HG03460 (cell line): ENCODE measurements around the gene OSBPL7.
A peak's percentile ranks its signal among the peaks of the same experiment; 100 is the strongest.

Source experiments
- ATAC-seq: cut with Tn5 transposase; IDR thresholded peaks from one replicate; pipeline ENCODE4 v1.9.1; 2021; ENCODE audit not compliant: unreplicated experiment

OSBPL7 gene

GRCh38 chr17:47847341-47848197 lies 26.0 kb upstream of the OSBPL7 start:
- ATAC-seq: no peak

GRCh38 chr17:47846716-47847340 lies 25.2 kb upstream of the OSBPL7 start:
- no peak for ATAC-seq

DNA sequence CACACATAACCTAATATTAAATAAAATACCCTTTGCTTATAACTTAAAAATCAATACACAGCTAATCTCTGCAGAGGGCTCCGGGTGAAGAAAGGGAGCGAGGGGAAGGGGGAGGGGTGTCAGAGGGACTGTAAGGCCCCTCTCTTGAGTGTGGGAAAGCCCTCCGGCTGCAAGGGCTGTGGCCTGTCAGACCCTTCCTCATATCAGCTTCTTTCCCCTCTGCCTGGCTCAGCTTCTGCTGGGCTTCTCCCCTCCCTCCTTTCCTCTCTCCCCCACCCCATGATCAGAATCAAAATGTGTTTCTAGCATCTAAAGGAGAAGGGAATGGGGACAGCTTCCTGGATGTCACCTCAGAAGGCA lies 24.1 kb upstream of the OSBPL7 start:
- no peak for ATAC-seq

GRCh38 chr17:47844814-47845715 lies 23.5 kb upstream of the OSBPL7 start:
- no peak for ATAC-seq

DNA sequence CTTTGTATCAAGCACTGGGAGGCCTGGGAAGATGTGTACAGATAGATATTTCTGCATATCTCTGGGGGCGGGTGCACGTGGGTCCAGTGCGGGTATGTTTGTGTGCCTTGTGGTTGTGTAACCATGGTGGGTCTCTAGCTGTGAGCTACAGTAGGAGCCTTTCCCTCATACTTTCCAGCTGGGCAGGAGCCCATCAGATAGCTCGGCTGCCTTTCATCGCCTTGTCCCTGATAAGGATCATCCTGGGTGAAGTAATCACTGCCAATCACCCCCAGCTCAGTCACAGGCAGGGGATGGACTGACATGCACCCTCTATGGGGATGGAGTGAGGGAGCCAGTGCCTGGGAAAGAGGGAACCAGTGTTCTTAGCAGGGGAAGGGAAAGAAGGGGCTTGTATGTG lies 22.6 kb upstream of the OSBPL7 start:
- no peak for ATAC-seq

DNA sequence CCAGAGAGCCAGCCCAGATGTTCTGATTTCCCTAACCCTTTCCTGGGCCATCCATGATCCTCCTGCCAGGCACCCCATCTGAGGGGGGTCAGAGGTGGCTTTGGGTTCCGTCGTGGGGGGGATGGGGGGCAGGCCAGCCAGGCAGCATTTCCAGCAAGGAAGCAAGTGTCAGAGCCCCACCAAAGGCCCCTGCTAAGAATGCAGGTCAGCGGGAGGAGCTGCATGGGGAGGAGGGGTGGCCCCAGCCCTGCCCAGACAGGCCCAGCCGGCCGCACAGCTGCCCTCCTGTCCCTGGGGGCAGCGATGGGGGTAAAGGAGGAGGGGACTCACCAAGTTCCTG lies 21.8 kb upstream of the OSBPL7 start:
- ATAC-seq: no peak

DNA sequence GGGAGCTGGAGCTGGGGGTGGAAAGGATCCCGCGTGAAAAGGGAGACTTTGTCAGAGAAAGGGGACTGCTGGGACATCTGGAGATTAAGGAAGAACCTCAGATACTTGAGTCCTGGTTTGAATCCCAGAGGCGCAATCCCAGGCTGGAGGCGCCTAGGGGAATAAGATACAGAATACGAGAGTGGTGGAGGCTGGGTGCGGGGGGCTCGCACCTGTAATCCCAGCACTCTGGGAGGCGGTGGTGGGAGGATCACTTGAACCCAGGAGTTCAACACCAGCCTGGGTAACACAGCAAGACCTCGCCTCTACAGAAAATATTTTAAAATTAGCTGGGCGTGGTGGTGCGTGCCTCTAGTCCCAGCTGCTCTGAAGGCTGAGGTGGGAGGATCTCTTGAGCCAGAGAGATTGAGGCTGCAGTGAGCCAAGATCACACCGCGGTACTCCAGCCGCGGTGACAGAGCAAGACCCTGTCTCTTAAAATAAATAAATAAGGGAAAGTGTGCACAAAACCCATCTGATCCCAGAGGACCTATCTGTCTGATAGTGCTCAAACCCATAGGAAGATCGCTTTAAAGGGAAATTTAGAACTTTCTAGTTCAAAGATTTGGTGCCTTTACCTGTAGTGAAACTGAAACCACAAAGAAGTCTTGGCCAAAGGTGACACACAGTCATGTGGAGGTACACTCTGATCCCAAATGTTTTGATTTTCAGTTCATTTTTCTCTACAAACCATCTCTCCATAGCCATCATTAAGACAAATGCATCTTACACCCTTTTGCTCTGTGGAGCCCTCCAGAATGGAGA lies 20.1 kb upstream of the OSBPL7 start:
- ATAC-seq: no peak

GRCh38 chr17:47840742-47841487 lies 19.3 kb upstream of the OSBPL7 start, which contains the start of gene SCRN2:
Gene SCRN2, minus strand, starts transcription at chr17:47841273. Its CDS starts 430 bp downstream, at chr17:47840843.
- peak; percentile 84 for ATAC-seq

DNA sequence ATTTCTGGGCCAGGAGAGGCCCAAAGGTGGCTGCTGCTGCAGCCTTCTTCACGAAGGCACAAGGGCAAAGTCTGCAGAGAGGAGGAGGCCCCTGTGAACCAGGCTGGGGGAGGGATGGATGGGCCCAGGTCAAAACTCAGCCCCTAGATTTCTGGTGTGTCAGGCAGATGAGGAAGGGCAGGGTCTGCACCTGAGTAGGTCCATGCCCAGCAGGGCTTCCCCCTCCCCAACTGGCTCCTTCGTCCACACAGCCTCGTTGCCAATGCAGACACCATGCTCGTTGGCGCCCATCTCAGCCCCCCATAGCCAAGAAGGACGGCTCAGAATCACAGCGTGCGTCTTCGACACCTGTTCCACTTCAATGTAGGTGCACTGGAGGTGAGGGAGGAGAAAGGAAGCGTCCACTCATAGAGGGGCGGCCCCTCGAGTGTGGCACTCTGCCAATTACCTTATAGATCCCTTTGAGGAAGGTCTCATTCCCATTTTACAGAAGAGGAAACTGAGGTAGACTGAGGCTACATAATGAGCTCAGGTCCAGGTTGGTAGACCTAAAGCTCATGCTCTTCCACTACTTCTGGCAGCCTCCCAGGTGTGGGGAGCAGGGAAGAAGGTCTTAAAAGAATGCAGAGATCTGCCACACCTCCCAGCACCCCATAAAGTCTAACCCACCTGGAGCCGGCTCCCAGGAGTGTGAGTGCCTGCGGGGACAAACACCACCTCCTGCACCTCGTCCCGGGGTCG lies 18.6 kb upstream of the OSBPL7 start:
- ATAC-seq: no peak

DNA sequence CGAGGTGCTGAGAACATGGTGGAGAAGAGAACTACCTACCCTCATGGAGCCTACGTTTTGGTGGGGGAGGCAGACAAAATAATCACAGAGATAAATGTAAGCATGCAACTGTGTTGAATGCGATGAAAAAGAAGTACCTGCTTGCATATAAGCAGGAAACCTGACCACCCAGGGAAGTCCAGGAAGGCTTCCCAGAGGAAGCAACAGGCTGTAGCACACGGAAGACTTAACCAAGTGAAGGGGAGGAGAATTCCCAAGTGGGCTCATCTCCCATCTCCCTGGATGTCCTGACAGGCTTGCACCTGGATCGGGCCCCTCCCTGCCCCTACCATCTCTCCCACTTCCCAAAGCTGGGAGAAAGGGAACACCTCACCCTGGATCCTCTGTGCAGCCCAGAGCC lies 17.5 kb upstream of the OSBPL7 start:
- no peak for ATAC-seq

DNA sequence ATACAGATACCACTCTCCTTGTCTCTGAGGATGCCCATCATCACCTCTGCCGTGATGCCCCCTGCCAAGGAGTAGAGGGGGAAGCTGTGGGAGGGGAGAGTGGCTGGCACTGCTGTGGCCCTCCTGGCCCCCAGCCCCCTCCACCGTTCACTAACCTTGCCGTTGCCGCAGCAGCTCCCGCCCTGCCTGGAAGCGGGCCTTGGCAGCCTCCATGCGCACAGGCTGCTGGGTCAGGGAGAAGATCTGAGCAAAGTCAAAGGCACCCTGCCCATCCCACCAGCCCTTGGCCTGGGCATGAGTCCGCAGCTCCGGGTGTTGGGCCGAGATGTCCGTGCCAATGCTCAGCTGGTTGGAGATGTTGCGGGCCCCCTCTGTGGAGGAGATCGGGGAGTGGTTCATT lies 17.0 kb upstream of the OSBPL7 start:
- no peak for ATAC-seq

DNA sequence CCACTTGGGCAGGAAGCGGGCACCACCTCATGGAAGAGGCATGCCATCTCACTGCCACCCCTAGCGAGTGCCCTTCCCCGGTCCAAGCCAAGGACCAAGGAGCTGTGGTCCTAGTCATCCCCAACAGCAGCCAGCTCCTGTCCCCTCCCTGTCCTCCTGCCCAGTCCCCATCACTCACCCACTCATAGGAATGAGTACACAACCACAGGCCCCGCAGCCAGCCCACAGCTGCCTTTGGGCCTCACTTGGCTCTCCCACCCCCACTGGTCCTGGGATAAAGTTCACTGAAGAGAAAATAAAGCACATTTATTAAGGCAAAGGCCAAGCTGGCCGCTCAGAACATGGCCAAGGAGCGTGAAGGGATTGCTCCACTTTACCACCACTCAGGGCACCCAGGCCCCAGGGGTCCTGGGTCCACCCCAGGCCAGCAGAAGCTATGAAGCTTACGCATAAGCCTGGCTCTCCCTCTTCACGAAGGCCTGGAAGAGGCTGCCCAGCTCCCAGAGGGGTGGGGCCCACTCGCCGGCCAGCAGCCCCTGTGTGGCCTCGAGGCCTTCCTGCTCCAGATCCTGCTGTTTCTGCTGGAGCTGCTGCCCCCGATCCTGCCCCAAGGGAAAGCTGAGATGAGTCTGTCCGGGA lies 15.9 kb upstream of the OSBPL7 start:
- ATAC-seq: no peak

DNA sequence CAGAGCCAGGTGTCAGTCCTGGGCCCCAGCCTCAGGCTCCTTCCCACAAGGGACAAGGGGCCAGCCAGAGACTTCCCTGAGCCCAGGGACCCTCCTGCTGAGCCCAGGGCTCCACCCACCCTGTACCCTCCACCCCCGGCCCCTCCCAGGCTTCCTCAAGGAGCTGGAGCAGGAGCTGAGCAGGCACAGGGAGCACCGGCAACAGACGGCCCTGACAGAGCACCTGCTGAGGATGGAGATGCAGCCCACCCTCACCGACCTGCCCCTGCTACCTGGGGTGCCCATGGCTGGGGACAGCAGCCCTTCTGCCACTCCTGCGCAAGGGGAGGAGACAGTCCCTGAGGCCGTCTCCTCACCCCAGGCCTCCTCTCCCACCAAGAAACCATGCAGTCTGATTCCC lies 15.0 kb upstream of the OSBPL7 start:
- no peak for ATAC-seq

DNA sequence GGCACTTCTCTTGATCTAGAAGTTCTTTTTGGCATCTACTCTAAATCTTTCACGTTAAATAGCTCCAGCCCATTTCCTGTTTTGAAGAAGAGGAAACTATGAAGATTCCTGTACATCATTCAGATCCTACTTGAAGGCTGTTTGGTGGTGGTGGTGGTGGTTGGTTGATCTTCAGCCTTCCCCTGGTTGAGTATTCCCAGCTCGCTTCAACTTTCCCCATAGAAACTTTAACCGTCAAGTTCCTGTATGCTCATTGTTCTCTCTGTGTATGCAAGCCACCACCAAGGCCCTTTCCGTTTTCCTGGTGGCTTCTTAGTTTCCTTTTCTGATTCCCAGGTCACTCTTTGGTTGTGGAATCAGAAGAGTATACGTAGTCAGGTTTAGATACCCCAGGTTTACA lies 13.2 kb upstream of the OSBPL7 start:
- ATAC-seq: no peak

- peak; percentile 21 for ATAC-seq
These were observed 10.3 kb upstream of the OSBPL7 start for GRCh38 chr17:47831934-47832327.

DNA sequence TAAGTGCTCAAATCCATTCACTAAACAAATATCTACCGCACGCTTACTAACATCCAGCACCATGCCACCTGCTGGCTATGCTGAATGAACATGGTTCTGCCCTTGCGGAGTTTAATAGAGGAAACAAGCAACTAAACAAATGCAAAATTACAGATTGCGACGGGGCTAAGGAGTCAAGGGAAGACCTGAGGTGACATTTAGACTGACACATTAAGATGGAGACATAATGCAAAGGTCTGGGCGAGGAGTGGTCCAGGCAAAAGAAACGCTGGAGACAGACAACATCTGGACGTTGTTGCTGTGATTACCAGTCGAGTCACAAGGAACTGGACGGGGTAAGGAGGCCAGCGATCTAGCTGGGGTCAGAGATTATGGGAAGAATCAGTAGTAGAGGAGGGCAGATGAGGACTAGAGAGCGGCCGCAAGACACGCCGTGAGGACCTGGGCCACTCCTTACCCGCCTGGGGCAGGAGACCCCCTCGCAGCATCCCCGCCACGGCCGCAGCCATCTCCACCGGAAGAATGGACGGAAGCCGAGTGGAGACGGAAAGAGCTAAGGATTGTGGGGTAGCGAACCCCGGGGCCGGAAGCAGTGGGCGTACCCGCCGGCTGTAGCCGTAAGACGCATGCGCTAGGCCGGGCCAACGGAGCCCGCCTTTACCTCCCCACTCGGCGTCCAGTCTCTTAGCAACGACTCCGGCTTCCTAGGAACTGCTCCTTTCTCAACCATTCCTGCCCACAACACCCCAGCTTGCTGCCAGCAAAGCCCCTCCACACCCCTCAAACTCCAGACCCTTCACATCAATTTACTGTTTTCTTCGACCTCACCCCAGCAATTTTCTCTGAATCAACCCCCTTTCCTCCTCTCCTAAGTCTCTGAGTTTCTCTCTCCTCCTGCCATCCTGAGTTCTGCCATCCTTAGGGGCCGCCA lies 9.7 kb upstream of the OSBPL7 start, which contains the start of the genes LRRC46 and MRPL10:
Gene LRRC46 (plus strand): TSS at position 668 of the 931 bp plus-strand sequence. CDS start 320 bp downstream, outside the sequence.
Gene MRPL10 (minus strand): TSS at position 539 of the 931 bp plus-strand sequence. CDS start 30 bp downstream, at position 509.
- peak; percentile 80 for ATAC-seq

GRCh38 chr17:47830396-47831002 lies 8.9 kb upstream of the OSBPL7 start:
- ATAC-seq: no peak
